GM19193 (cell line): ENCODE measurements around the gene TMEM41A.

Source experiments
- POLR2A ChIP-seq: IDR thresholded peaks from 4 replicates; pipeline ENCODE4 v1.6.1; 2011; ENCODE audit not compliant: insufficient read depth, insufficient read length; ENCODE audit errors: extremely low read depth

Gene TMEM41A

GRCh38 chr3:185508335-185508991, 9.6 kb upstream of the TMEM41A start:
- TF ChIP-seq POLR2A = no peak

DNA sequence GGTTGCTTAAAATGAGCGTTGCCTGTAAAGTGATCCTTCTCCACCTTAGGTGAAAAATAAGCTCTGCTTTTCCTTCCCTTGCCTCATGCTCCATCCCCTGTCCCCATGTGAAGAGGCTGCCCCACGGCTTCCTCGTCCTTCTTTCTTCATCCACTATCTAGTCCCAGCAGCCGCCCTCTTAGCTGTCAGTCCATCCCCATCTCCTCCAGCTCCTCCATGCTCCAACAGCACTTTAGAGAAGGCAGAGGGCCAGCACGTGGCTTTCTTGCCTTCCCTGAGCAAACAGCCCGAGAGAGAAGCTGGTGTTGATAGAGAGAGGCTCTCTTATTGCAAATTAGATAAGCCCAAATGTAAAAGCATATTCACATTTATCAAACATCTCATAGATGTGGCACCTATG, 9.0 kb upstream of the TMEM41A start:
- no peak for TF ChIP-seq POLR2A

DNA sequence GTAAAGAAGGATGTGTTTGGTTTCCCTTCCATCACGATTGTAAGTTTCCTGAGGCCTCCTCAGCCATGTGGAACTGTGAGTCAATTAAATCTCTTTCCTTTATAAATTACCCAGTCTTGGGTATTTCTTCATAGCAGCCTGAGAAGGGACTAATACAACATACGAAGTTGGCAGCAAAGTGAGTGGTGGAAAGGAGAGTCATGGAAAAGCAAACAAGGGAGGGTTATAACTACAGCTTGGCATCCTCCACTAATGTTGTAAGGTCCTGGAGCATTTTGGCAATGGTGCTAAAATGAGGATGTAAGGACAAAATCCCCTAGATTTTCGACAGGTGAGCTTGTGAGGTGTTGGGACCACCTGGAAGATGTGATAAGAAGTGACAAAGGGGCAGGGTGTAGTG, 5.8 kb upstream of the TMEM41A start:
- TF ChIP-seq POLR2A = no peak

- no peak for TF ChIP-seq POLR2A
Observed at GRCh38 chr3:185503521-185503920, 4.7 kb upstream of the TMEM41A start.

- TF ChIP-seq POLR2A = no peak
Observed at GRCh38 chr3:185502987-185503386, 4.2 kb upstream of the TMEM41A start.

- TF ChIP-seq POLR2A = no peak
Observed at GRCh38 chr3:185490241-185490640, 8.6 kb downstream of the TMEM41A start.

DNA sequence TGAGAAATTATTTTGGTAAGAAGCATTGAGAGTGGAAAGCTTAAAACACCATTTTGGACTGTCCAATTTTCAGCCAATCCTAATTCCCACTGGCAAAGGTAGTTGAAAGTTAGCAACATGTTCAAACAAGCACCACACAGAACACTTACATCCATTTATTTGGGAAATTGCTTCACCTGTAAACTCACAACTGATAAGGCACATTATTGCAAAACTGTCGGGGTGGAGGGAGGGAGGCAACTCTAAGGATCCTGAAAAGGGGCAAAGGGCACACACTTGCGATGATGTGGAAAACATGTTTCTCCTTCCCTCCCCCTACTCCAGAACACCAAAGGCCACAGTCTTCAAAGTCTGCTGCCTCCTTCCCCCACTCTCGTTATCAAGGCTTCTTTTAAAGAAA, 9.4 kb downstream of the TMEM41A start:
- TF ChIP-seq POLR2A = no peak

DNA sequence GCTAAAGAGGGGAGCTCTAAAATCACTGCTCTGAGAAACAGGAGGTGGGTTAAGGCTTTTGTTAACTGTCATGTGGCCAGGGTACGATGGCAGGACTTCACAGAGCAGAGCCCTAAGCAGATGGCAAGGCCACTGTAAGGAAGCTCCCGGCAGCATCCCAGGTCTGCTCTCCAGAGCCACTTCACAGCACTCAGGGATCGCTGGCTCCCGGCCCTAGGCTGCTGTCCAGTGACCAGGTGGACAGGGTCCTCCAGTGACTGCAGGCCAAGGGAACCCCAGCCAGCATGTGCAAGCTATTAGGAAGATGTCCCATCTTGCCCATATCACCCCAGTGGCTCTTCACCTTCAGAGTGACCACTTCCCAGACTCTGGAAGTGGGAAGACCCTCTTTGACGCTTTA, 10.4 kb downstream of the TMEM41A start:
- no peak for TF ChIP-seq POLR2A

- no peak for TF ChIP-seq POLR2A
Observed at GRCh38 chr3:185486394-185486793, 12.4 kb downstream of the TMEM41A start.

DNA sequence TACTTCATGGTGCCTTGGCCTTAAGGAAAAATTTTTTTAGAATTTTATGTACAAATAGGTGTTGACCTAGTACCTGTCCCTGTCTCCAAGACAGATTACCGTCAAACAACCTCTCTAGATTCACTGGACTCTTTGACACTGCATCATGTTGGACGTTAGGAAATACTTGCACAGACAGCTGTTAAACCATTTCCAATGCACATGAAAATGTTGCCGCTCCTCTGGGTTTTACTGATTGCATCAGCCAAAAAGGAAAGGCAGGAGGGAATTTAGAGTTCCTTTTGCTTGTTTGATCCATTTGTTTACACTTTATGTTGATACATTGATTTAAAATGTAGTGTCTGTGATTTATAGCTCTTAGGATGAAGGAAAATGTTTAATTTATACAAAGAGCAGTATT, 14.5 kb downstream of the TMEM41A start:
- no peak for TF ChIP-seq POLR2A

DNA sequence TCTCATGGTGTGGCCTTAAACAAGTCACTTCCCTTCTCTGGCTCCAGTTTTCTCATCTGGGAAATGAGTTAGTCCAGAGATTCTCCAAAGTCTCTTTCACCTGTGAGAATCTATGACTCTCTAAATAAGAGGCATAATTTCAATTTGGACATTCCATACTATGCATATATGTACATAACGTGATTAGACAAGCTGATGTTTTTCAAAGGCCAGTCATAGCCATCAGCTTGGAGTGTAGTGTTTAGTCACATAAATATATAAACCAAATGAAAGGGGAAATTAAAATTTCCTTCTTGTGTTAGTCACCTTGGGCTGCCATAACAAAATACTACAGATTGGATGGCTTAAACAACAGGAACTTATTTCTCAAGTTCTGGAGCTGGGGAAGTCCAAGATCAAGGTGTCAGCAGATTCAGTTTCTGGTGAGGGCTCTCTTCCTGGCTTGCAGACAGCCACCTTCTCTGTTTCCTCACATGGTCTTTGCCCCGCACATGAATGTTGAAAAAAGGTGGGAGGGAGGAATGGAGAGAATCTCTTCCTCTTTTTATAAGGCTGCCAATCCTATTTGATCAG, 19.4 kb downstream of the TMEM41A start:
- no peak for TF ChIP-seq POLR2A

- no peak for TF ChIP-seq POLR2A
Observed at GRCh38 chr3:185477316-185477715, 21.5 kb downstream of the TMEM41A start.

GRCh38 chr3:185473290-185473815, 25.5 kb downstream of the TMEM41A start:
- no peak for TF ChIP-seq POLR2A

- no peak for TF ChIP-seq POLR2A
Observed at GRCh38 chr3:185470323-185470722, 28.5 kb downstream of the TMEM41A start.

GRCh38 chr3:185469542-185469941, 29.3 kb downstream of the TMEM41A start:
- no peak for TF ChIP-seq POLR2A

- TF ChIP-seq POLR2A = no peak
Observed at GRCh38 chr3:185465471-185465870, 33.4 kb downstream of the TMEM41A start.
